Vein endothelial cell (primary cell): ENCODE data around the gene TMEM9B. TPM values are rescaled to one million over a fixed set of nuclear protein-coding genes. Genes with fewer than 3 reads are reported as not detected.

Source experiments
- small RNA-seq: library from RNA; depleted of rRNA; stranded (forward); fragments of <200 nt; gene quantifications from one replicate; pipeline ENCODE3, GENCODE V24; 2012
- total RNA-seq: library from RNA; depleted of rRNA; stranded (reverse); fragments of >200 nt; gene quantifications from 2 replicates; pipeline ENCODE4 v1.2.3, GENCODE V29; 2012

Gene TMEM9B
- 24.5 and 32.9 TPM in 2 replicates for total RNA-seq

DNA sequence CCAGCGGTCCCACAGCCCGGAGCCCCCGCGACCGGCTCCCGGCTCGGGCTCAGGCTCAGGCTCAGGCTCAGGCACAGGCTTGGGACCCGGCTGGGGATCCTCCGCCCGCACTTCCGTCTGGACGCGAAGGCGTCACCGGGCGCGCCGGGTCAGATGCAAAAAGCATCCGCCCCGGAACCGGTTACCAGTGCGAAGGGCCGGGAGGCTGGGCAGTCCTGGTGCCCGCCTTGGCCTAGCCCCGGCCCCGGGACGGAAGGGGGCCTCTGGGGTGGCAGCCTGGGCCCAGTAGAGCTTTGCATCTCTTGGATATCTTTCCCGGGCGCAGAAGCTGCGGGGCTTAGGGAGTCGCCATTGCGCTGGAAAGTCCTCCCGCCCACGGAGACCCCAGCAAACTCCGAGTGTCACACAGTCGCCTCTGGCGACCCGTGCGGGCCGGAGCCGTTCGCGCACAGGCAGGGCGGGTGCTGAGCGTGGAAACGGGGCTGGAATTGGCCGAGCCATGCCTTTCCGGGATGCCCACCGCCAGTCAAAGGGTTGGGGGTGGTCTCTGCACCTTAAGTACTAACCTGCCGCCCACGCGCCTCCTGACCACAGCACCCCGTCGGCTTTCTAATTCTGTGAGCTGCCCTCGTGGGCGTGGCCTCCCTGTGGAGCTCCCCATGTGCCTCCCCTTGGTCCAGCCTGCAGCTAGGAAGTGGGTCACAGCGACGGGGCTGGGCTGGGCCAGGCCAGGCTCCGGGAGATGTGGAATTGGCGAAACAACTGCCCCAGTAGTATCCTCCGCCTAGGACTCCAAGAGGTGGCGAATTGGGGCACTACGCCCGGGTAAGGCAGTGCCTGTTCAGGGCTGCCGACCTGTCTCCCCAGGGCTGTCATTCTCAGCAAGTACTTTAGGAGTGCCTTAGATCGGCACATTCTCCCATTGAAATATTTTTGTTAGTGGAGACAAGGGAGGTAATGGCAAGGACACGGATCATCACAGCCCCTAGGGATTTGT lies at the start of gene TMEM9B:
TSS of gene TMEM9B (minus strand) at position 119 of the 997 bp plus-strand sequence. CDS start 129 bp downstream, outside the sequence.

DNA sequence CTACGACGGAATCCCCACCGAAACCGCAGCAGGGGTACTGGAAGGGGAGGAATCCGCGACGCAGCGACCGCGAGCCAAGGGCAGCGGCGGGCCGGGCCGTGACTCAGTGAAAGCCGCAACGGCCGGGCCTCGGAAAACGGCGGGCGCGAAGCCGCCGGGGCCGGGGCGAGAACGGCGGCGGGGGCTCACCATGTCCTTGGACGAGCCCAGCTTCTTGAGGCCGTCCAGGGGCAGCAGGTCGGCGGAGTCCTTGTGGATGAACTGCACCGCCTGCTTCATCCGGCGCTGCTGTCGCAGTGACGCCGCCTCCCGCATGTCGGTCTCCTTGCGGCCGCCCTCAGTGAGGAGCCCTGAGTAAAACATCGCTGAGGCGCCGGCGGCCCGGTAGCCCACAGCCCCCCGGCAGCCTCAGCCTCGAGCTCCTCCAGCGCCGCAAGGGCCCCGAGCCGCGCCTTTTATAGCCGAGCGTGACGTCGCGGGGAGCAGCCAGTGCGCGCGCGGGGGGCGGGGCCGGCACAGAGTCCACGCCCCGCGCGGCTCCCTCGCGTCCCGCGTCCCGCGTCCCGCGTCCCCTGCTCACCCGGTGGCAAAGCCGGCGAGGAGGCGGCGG lies 39.4 kb upstream of the TMEM9B start, which contains the start of gene NRIP3:
TSS of gene NRIP3 (minus strand) at position 429 of the 610 bp plus-strand sequence. CDS start at position 363, 66 bp downstream.

DNA sequence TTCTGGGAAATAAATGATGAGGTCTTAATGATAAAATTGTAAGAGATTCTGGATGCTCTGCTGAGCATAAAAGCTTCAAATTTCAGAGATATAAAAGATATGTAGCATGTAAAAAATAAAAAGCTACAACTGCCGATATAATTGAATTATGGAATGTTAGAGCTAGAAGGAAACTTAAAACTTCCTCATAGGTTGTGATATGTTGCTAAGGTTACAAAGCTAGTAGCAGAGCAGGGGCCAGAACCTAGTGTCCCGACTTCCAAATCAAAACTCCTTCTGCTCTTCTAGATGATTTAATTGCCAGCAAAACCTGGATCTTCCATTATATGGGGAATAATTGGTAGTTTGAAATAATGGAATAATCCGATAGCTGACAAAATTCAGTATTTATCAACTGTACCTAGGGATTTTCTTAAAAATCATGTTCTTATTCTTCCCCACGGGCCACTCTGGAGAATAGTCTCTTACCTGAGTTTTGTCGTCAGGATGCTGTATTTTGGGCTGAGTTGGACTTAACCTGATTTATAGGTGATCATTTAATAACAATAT lies 21.6 kb downstream of the TMEM9B start, which contains the start of gene ASCL3:
TSS of gene ASCL3 (minus strand) at position 499 of the 549 bp plus-strand sequence. CDS start 4,855 bp downstream, outside the sequence.

DNA sequence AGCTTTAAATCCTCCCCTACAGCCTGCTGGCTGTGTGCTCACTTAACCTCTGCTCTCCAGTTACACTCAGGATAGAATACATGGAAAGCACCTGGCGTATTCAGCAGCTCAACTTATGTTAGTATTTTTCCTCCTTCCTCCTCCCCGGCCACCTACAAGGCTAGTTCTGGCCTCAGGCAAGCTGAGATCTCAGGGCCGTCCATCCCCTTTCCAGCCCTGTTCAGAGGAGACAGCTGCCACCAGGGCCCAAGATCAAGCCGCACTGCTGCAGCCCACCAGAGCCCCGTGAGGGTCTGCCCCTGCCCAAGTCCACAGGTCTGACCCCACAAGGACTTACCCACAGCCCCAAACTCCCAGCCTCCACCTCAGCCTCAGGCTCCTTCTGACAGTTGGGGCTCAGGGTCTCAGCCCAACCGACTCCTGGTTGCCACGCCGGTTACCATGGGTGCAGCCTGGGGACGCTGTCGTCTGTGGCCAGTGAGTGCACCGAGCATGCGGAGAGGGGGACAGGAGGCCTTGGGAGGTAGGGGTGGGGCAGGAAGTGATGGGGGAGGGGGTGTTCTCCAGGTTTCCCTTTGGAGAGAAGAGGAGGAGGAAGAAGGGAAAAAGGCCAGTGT lies 31.6 kb downstream of the TMEM9B start, which contains the start of gene C11orf16:
TSS of gene C11orf16 (minus strand) at position 384 of the 617 bp plus-strand sequence. CDS start 639 bp downstream, outside the sequence.

DNA sequence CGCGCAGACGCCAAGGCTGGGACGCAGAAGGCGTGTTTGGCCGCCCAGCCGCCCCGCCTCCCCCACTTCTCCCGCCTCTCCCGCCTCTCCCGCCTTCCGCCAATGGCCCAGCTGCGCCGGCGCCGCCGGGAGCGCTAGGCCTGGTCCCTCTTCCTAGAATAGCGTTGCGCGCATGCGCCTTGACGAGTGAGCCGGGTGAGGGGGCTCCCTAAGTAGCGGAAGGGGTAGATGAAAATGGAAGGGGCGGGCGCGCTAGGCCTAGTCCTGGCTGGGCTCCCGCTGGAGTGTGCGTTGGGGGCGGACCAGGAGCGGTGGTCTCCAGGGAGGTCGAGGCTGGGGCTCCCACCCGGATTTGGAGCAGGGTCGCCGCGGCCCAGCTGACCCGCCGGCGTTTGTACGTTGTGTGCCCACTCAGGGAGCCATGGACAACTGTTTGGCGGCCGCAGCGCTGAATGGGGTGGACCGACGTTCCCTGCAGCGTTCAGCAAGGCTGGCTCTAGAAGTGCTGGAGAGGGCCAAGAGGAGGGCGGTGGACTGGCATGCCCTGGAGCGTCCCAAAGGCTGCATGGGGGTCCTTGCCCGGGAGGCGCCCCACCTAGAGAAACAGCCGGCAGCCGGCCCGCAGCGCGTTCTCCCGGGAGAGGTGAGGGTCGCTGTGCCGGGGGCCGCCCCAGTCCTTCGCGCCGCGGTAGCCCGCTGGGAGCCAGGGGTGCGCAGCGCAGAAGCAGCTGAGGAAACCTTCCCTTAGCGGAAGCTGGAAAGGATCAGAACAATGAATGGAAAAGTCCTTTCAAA lies 53.0 kb downstream of the TMEM9B start, which contains the start of gene AKIP1:
TSS of gene AKIP1 (plus strand) at position 161 of the 795 bp plus-strand sequence. CDS start at position 422, 261 bp downstream.

Small RNAs within 50 kb of the gene (small RNA-seq; reads per million reads assigned to genes)
- gene RF00019: not detected

Other genes with a start within 250 kb of the TMEM9B start
- 23.7 and 30.7 TPM in 2 replicates for gene AKIP1, start 53.3 kb downstream of the TMEM9B start, total RNA-seq
- not detected in 2 replicates for gene C11orf16, start 31.5 kb downstream of the TMEM9B start, total RNA-seq
- gene ASCL3, start 21.4 kb downstream of the TMEM9B start, total RNA-seq: not detected in 2 replicates
- 6.9 and 10.3 TPM in 2 replicates for gene NRIP3, start 39.6 kb upstream of the TMEM9B start, total RNA-seq
- gene SCUBE2, start 127.2 kb upstream of the TMEM9B start, total RNA-seq: 0.38 and 0.65 TPM in 2 replicates